Measurements from ENCODE around the gene RNF130.

Gene RNF130

DNA sequence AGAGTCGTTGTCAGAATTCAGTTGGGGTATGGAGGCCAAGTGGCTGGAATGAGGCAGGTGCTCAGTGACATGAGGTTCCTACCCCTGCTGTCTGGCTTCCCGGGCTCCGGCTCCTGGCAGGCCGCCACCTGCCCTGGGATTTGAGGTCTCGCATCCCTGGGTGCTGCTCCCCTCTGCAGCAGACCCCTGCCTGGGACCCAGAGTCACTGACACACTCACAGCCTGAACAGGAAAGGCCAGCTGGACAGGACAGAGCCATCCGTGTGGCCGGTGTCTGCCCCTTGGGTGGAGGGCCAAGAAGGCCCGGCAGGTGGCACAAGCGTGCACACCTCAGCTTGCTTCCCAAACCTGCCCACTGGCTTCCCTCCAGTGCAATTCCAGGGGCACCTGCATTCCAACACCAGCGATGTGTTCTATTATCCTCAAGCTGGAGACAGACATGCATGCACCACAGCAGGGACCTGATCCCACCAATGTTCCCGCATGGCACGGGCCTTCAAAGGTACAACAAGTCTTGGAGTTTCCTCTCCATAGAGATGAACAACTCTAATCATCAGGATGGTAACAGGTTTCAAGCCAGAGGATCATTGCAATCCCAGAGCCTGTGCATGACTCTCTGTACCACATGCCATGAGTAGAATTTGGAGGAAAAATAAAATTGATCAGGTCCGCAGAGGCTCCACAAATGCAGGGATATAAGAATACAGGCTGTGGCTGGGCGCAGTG, 45.6 kb upstream of the RNF130 start:
- no peak for DNase-seq (ENCODE audit: extremely low read depth, low read depth)
- TF ChIP-seq, protein P1, sequence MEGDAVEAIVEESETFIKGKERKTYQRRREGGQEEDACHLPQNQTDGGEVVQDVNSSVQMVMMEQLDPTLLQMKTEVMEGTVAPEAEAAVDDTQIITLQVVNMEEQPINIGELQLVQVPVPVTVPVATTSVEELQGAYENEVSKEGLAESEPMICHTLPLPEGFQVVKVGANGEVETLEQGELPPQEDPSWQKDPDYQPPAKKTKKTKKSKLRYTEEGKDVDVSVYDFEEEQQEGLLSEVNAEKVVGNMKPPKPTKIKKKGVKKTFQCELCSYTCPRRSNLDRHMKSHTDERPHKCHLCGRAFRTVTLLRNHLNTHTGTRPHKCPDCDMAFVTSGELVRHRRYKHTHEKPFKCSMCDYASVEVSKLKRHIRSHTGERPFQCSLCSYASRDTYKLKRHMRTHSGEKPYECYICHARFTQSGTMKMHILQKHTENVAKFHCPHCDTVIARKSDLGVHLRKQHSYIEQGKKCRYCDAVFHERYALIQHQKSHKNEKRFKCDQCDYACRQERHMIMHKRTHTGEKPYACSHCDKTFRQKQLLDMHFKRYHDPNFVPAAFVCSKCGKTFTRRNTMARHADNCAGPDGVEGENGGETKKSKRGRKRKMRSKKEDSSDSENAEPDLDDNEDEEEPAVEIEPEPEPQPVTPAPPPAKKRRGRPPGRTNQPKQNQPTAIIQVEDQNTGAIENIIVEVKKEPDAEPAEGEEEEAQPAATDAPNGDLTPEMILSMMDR (IDR thresholded peaks at IDR 0.05; ENCODE audit: low read depth, low read length), result no peak

- TF ChIP-seq, protein P1 (IDR thresholded peaks at IDR 0.05; ENCODE audit: low read depth, low read length), result no peak
- DNase-seq (ENCODE audit: extremely low read depth, low read depth), result no peak
These were observed 44.8 kb upstream of the RNF130 start for GRCh38 chr5:180116077-180116999.

- DNase-seq (ENCODE audit: extremely low read depth, low read depth), result no peak
- TF ChIP-seq, protein P1 (IDR thresholded peaks at IDR 0.05; ENCODE audit: low read depth, low read length), result no peak
These were observed 43.9 kb upstream of the RNF130 start for GRCh38 chr5:180115326-180116076.

GRCh38 chr5:180114304-180115003, 42.9 kb upstream of the RNF130 start:
- no peak for DNase-seq (ENCODE audit: extremely low read depth, low read depth)

DNA sequence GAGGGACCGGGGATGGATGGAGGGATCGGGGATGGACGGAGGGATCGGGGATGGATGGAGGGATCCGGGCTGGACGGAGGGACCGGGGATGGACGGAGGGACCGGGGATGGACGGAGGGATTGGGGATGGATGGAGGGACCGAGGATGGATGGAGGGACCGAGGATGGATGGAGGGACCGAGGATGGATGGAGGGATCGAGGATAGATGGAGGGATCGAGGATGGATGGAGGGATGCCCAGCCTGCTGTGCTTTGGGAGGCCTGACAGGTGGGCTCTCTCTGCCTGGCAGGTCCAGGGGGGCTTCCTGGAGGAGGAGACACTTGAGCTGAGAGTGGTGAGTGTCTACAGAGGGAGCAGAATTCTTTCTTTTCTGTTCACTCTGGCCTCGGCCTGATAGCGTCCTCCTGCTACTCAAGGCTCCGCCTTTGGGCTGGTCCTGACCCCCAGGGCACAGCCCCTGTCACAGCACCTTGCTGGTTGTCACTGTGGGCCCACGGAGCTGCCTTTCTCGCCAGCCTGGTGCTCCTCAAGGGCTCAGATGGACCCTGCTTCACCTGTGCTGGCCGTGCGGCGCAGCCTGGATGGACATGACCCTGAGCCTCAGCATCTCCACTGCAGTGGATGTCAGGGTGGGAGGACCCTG, 42.2 kb upstream of the RNF130 start:
- TF ChIP-seq, protein P1 (IDR thresholded peaks at IDR 0.05; ENCODE audit: low read depth, low read length), result no peak
- DNase-seq (ENCODE audit: extremely low read depth, low read depth), result no peak

More at GRCh38 chr5:180114304-180115003, 42.9 kb upstream of the RNF130 start:
- TF ChIP-seq, protein P1 (IDR thresholded peaks at IDR 0.05; ENCODE audit: low read depth, low read length), result no peak

DNA sequence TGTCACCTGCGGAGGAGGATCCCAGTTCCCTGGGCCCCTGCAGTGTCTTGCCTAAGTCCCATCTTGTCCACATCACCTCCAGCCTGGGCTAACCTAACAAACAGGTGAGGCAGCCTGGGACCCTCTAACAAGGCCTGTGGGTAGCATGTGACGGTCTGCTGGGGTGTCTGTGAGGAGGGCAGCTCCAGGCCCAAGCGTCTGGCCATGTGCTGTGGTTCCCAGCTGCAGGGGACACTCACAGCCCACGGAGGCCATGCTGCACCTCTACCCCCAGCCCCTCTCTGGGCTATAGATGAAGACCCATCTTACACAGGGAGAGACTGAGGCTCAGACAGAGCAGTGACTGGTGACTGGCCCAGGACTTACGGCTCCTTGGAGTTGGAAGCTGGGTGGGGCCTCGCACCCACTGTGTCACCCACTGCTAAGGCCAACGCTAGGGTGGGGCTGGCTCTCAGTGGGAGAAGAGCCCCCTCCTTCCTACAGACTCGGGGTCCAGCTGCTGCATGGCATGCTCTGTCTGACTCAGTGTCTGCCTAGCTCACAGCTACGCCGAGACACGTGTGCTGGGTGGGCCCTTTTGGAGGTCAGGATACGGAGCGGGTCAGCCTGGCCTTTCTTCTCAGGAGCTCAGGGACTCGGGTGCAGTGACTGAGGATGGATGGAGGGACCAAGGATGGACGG, 40.8 kb upstream of the RNF130 start:
- TF ChIP-seq, protein P1 (IDR thresholded peaks at IDR 0.05; ENCODE audit: low read depth, low read length), result no peak
- DNase-seq (ENCODE audit: extremely low read depth, low read depth), result no peak
